K562 (cell line): Measurements from ENCODE around the gene HPS3. TPM values are rescaled to one million over a fixed set of nuclear protein-coding genes. Genes with fewer than 3 reads are reported as not detected.

Source experiments
- ATAC-seq: fragments of 200-7000 bp; cut with Tn5 transposase; 3 replicates; pipeline ENCODE4 v1.9.1; 2020; ENCODE audit warnings: moderate library complexity
- BruUV-seq: library from RNA; stranded (reverse); fragments of 400-500 nt; replicated peaks from 2 replicates; lab custom pipeline; 2021; lab: Mats Ljungman, UMichigan
- CTCF ChIA-PET: fragments of 300-600 bp; formaldehyde crosslinking; extraction: SDS; loops from one replicate; lab custom pipeline; 2021; ENCODE audit warnings: low intra/inter-chr PET ratio; lab: Yijun Ruan, JAX
- POLR2A ChIA-PET: fragments of 300-600, 350-650 bp; sonication (Branson Sonifier 250); formaldehyde crosslinking; extraction: SDS; loops from one replicate; lab custom pipeline; 2021; ENCODE audit warnings: antibody characterized with exemption, inconsistent platforms; lab: Yijun Ruan, JAX
- DNase-seq, 4 experiments: peaks; one replicate each; pipeline versions ENCODE4 v3.0.0 to v3.0.0-alpha.2; 2011 to 2018; ENCODE audit warnings: low spot score in 3 of 4, mixed read lengths in 3 of 4; ENCODE audit errors: extremely low read depth in 1 of 4
- FAIRE-seq: peaks from 2 replicates; lab custom pipeline; 2011; peaks lifted over from hg19 to GRCh38; lab: Jason Lieb, UNC
- H2AFZ ChIP-seq: 2 replicates; pipeline ENCODE4 v1.6.0; 2011; ENCODE audit warnings: low read depth, low read length, control low read depth, inconsistent platforms
- H3K27ac ChIP-seq: fragments of 200-600 bp; 3 replicates; pipeline ENCODE4 v1.8.0; 2011; ENCODE audit warnings: low read depth, mild to moderate bottlenecking, control low read depth, inconsistent platforms, low read length, moderate library complexity, mixed read lengths; ENCODE audit errors: extremely low read depth
- H3K27me3 ChIP-seq, 2 experiments: fragments of 300-600 bp in 1 of 2; 2 replicates in 1 of 2; 3 replicates in 1 of 2; pipeline versions ENCODE4 v1.6.0 to v1.8.0; 2011; ENCODE audit warnings: inconsistent platforms in 2 of 2, low read length in 2 of 2, mild to moderate bottlenecking in 1 of 2, mixed read lengths in 1 of 2, moderate library complexity in 1 of 2; ENCODE audit not compliant: control insufficient read depth in 2 of 2, insufficient read depth in 2 of 2
- H3K36me3 ChIP-seq: fragments of 300-600 bp; 3 replicates; pipeline ENCODE4 v1.8.0; 2011; ENCODE audit warnings: mild to moderate bottlenecking, low read length, inconsistent platforms; ENCODE audit not compliant: control insufficient read depth, insufficient read depth
- H3K4me1 ChIP-seq, 2 experiments: fragments of 200-600 bp in 1 of 2; replicated peaks in 1 of 2; 2 replicates in 1 of 2; 3 replicates in 1 of 2; pipeline versions ENCODE4 v1.5.1 to v1.8.0; 2011; ENCODE audit warnings: inconsistent platforms in 2 of 2, low read length in 2 of 2, mild to moderate bottlenecking in 1 of 2, mixed read lengths in 1 of 2, moderate library complexity in 1 of 2; ENCODE audit not compliant: control insufficient read depth in 2 of 2, insufficient read depth in 2 of 2
- H3K4me2 ChIP-seq: 2 replicates; pipeline ENCODE4 v1.6.1; 2011; ENCODE audit warnings: low read length, control low read depth, inconsistent platforms, mixed read lengths; ENCODE audit not compliant: insufficient read depth
- H3K4me3 ChIP-seq: fragments of 200-600 bp; sonication (generic), shearing (Covaris generic); 2 replicates; pipeline ENCODE4 v1.5.1; 2016; ENCODE audit warnings: control low read depth, inconsistent platforms
- H3K79me2 ChIP-seq: fragments of 200-600 bp; 3 replicates; pipeline ENCODE4 v1.8.0; 2011; ENCODE audit warnings: low read length, inconsistent platforms; ENCODE audit not compliant: control insufficient read depth, insufficient read depth
- H3K9ac ChIP-seq, 2 experiments: 2 replicates each; pipeline versions ENCODE4 v1.6.0 to v1.6.1; 2011; ENCODE audit warnings: low read depth in 2 of 2, low read length in 2 of 2, control low read depth in 1 of 2, inconsistent platforms in 1 of 2, mild to moderate bottlenecking in 1 of 2, mixed read lengths in 1 of 2; ENCODE audit not compliant: insufficient read depth in 1 of 2
- H3K9me1 ChIP-seq: one replicate; pipeline ENCODE4 v1.6.0; 2011; ENCODE audit warnings: inconsistent platforms, mild to moderate bottlenecking, low read length, moderate library complexity; ENCODE audit not compliant: control insufficient read depth, insufficient read depth
- H3K9me3 ChIP-seq: replicated peaks from 2 replicates; pipeline ENCODE4 v1.5.1; 2011; ENCODE audit warnings: low read depth, low read length, inconsistent platforms; ENCODE audit not compliant: control insufficient read depth, insufficient read depth
- H4K20me1 ChIP-seq: replicated peaks from 2 replicates; pipeline ENCODE4 v1.6.1; 2011; ENCODE audit warnings: low read length, inconsistent platforms, mixed read lengths; ENCODE audit not compliant: control insufficient read depth, insufficient read depth
- AFF4 ChIP-seq: sonication (generic); formaldehyde crosslinking; IDR thresholded peaks from 2 replicates; pipeline ENCODE4 v1.8.0; 2023; ENCODE audit warnings: mild to moderate bottlenecking, missing genetic modification reagents
- ARID2 ChIP-seq: fragments of 450-650 bp; IDR thresholded peaks from 2 replicates; pipeline ENCODE4 v1.6.1; 2017; ENCODE audit warnings: antibody characterized with exemption, mild to moderate bottlenecking
- BCL6 ChIP-seq: fragments of 250-450 bp; sonication (Bioruptor Pico); IDR thresholded peaks from 2 replicates; pipeline ENCODE4 v1.4.0; 2020
- CCNT2 ChIP-seq: IDR thresholded peaks from 2 replicates; pipeline ENCODE4 v1.6.1; 2011; ENCODE audit warnings: borderline replicate concordance, low read depth, mild to moderate bottlenecking, moderate library complexity, mixed read lengths, low read length; ENCODE audit not compliant: insufficient read length; ENCODE audit errors: extremely low read depth
- EGR1 ChIP-seq: fragments of 450-650 bp; conservative IDR thresholded peaks from 2 replicates; pipeline ENCODE4 v1.6.1; 2017; ENCODE audit warnings: mild to moderate bottlenecking
- EP300 ChIP-seq: IDR thresholded peaks from 2 replicates; pipeline ENCODE4 v1.6.1; 2012; ENCODE audit warnings: low read length, improper control_type of control experiment
- MAFF ChIP-seq: IDR thresholded peaks from 2 replicates; pipeline ENCODE4 v1.6.1; 2012; ENCODE audit warnings: low read length, improper control_type of control experiment
- PPARD ChIP-seq: fragments of 250-450 bp; sonication (Bioruptor Pico); IDR thresholded peaks from 2 replicates; pipeline ENCODE4 v1.8.0; 2022; ENCODE audit warnings: inconsistent platforms, mild to moderate bottlenecking, moderate library complexity
- SMARCE1 ChIP-seq: fragments of 450-650 bp; IDR thresholded peaks from 2 replicates; pipeline ENCODE4 v1.7.1; 2016; ENCODE audit warnings: mild to moderate bottlenecking
- TEAD1 ChIP-seq, 2 experiments: fragments of 450-650 bp in 1 of 2; sonication (generic) in 1 of 2; formaldehyde crosslinking; IDR thresholded peaks; 2 replicates each; pipeline versions ENCODE4 v1.4.0 to v1.8.0; 2020 to 2022; ENCODE audit warnings: mild to moderate bottlenecking in 2 of 2, missing genetic modification reagents in 1 of 2
- ZC3H4 ChIP-seq: sonication (generic); formaldehyde crosslinking; IDR thresholded peaks from 2 replicates; pipeline ENCODE4 v1.9.0; 2021; ENCODE audit warnings: missing genetic modification reagents, borderline replicate concordance
- ZC3H8 ChIP-seq: fragments of 450-650 bp; IDR thresholded peaks from 2 replicates; pipeline ENCODE4 v1.6.1; 2017
- ZNF57 ChIP-seq: fragments of 450-650 bp; formaldehyde crosslinking; IDR thresholded peaks from 2 replicates; pipeline ENCODE4 v1.4.0; 2020; ENCODE audit warnings: mild to moderate bottlenecking, moderate library complexity
- ZNF766 ChIP-seq: fragments of 200-800 bp; sonication (Bioruptor generic); conservative IDR thresholded peaks from 2 replicates; pipeline ENCODE4 v1.6.1; 2016; ENCODE audit warnings: missing genetic modification characterization, missing compliant biosample characterization
- WGBS: fragments of 100-300 bp; shearing (Covaris generic); methylation state at CpG from one replicate; pipeline ENCODE4 v1.1.6; 2016; ENCODE audit warnings: low coverage, mixed read lengths; ENCODE audit not compliant: insufficient coverage; ENCODE audit errors: missing lambda C conversion rate; 5-methylcytosine and 5-hydroxymethylcytosine counted together
- in situ Hi-C: fragments of 300-500 bp; cut with MboI; formaldehyde crosslinking; loops from 4 replicates; pipeline ENCODE4 v1.15.0; 2018; ENCODE audit warnings: inconsistent platforms, mixed read lengths
- intact Hi-C: fragments of 100-400 bp; cut with micrococcal nuclease; formaldehyde crosslinking; loops from 2 replicates; pipeline ENCODE4 v1.14.2; 2022
- polyA plus RNA-seq, 8 experiments: library from polyadenylated mRNA; depleted of rRNA in 4 of 8; stranded (reverse) in 5 of 8; unstranded in 3 of 8; fragments of >200 nt; fragmentation: Nextera tagmentation in 2 of 8; fragmentation: Illumina TruSeq in 1 of 8; extraction: Ambion mirVana in 2 of 8; extraction: Trizol in 1 of 8; gene quantifications; 2 replicates each; pipeline versions ENCODE4 v1.2.1 to v1.2.3, GENCODE V29; 2011 to 2014; ENCODE audit warnings: inconsistent platforms in 1 of 8, missing spikeins in 1 of 8
- total RNA-seq, 7 experiments: library from RNA; depleted of rRNA in 6 of 7; stranded (reverse); fragments of >200 nt in 6 of 7; fragmentation: Illumina TruSeq in 2 of 7; extraction: Trizol in 2 of 7; gene quantifications; 2 replicates each; pipeline versions ENCODE4 v1.2.1 to v1.2.3, GENCODE V29; 2011 to 2021; ENCODE audit warnings: low replicate concordance in 1 of 7
- TF ChIP-seq, protein P1 (sequence below): fragments of 250-450 bp; sonication (Bioruptor Pico); IDR thresholded peaks from 2 replicates; pipeline ENCODE4 v1.8.0; 2021; ENCODE audit warnings: moderate library complexity, mild to moderate bottlenecking, inconsistent platforms
- TF ChIP-seq, protein P2 (sequence below): fragments of 450-650 bp; IDR thresholded peaks from 2 replicates; pipeline ENCODE4 v1.6.1; 2016; ENCODE audit warnings: antibody characterized with exemption

HPS3 gene
- total and polyA plus RNA-seq, 9 of the 15 experiments (the other 6 are each of a cell fraction or from before 2014, with no cell fraction given) = 1.2 to 11.3 (median 7.6) TPM

DNA sequence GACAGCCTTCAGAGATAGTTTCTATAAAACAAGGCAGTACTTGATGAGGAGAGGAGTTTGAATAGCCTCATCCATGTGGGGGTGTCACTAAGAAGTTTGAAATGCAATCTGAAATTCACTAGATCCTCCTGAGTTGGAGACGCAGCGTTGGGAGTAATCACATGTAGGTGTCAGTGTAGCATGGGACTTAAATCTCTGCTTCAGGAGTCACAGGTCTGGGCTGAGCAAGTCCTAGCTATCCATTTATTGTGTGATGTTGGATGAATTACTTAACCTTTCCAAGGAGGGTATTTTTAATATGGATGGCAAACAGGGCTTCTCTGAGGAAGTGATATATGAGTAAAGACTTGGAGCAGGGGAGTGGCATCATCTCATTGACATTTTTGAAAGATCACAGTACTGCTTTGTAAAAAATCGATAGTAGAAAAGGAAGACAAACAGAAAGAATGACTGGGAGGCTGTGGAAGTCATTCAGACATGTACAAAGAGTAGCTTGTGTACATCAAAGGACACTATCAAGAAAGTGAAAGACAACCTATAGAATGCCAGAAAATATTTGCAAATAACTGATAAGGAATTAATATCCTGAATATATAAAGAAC is 75.1 kb downstream of the HPS3 start:
- H3K79me2 ChIP-seq = no peaks in the 10 kb centered on the region
- no peaks in the 10 kb centered on the region for H3K9me1 ChIP-seq
- in situ Hi-C loops (no loop called here), intact Hi-C loops (no loop called here)
- POLR2A ChIA-PET = interaction anchor here (0.5 kb wide), 1 partner anchor 12 kb away, joined by 3 read pairs; no protein-coding TSS in a partner anchor
- CTCF ChIA-PET = no interaction called here
- no peaks in the 10 kb centered on the region for H3K9me3 ChIP-seq
- no peak overlapping the region for H3K27ac ChIP-seq
- H4K20me1 ChIP-seq = no peaks in the 10 kb centered on the region
- H3K36me3 ChIP-seq = no peaks in the 10 kb centered on the region
- ATAC-seq (no peak), FAIRE-seq (no peak), DNase-seq (no peak)
- no peak overlapping the region for H2AFZ ChIP-seq
- TF ChIP-seq CCNT2 (no peak), ZNF766 (CRISPR knock-in tag) (no peak), AFF4 (CRISPR knock-in tag) (no peak), ZC3H4 (CRISPR knock-in tag) (no peak), ZC3H8 (no peak), TEAD1 (CRISPR knock-in tag; IDR thresholded peaks at IDR 0.05) (no peak), PPARD (CRISPR knock-in tag) (no peak), EGR1 (no peak), SMARCE1 (no peak), MAFF (no peak), BCL6 (no peak), ARID2 (no peak), ZNF57 (CRISPR knock-in tag) (no peak), EP300 (no peak)
- TF ChIP-seq, protein P1, sequence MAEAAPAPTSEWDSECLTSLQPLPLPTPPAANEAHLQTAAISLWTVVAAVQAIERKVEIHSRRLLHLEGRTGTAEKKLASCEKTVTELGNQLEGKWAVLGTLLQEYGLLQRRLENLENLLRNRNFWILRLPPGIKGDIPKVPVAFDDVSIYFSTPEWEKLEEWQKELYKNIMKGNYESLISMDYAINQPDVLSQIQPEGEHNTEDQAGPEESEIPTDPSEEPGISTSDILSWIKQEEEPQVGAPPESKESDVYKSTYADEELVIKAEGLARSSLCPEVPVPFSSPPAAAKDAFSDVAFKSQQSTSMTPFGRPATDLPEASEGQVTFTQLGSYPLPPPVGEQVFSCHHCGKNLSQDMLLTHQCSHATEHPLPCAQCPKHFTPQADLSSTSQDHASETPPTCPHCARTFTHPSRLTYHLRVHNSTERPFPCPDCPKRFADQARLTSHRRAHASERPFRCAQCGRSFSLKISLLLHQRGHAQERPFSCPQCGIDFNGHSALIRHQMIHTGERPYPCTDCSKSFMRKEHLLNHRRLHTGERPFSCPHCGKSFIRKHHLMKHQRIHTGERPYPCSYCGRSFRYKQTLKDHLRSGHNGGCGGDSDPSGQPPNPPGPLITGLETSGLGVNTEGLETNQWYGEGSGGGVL (CRISPR knock-in tag) = no peak
- TF ChIP-seq, protein P2, sequence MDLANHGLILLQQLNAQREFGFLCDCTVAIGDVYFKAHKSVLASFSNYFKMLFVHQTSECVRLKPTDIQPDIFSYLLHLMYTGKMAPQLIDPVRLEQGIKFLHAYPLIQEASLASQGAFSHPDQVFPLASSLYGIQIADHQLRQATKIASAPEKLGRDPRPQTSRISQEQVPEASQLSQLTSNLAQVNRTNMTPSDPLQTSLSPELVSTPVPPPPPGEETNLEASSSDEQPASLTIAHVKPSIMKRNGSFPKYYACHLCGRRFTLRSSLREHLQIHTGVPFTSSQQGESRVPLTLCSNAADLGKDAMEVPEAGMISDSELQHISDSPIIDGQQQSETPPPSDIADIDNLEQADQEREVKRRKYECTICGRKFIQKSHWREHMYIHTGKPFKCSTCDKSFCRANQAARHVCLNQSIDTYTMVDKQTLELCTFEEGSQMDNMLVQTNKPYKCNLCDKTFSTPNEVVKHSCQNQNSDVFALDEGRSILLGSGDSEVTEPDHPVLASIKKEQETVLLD = no peak
- H3K9ac ChIP-seq = no peak overlapping the region
- no peak overlapping the region for H3K4me2 ChIP-seq
- 1% methylated on average over 3 of the region's 3 CpGs for WGBS
- no TSS peak for BruUV-seq
- no peak overlapping the region for H3K4me3 ChIP-seq
- H3K27me3 ChIP-seq = peaks cover 11 to 20% of the 10 kb centered on the region in 2 experiments; a peak in 4 of 5 replicates
- no peaks in the 10 kb centered on the region for H3K4me1 ChIP-seq
